ENCODE results near the gene ZNF664.

DNA sequence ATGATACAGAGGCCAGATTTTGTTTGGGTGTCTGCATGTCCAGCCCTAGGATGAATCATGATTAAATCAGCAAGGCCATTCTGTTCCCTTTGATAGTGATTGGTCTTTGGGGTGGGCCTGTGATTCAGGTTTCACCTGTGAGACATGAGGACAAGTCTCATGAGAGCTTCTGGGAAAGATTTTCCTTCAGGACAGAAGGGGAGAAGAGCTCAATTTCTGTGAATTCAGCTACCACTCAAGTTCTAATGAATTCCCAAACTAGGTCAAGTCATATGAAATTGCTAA lies 73.4 kb downstream of the ZNF664 start:
- TF ChIP-seq, protein P1, sequence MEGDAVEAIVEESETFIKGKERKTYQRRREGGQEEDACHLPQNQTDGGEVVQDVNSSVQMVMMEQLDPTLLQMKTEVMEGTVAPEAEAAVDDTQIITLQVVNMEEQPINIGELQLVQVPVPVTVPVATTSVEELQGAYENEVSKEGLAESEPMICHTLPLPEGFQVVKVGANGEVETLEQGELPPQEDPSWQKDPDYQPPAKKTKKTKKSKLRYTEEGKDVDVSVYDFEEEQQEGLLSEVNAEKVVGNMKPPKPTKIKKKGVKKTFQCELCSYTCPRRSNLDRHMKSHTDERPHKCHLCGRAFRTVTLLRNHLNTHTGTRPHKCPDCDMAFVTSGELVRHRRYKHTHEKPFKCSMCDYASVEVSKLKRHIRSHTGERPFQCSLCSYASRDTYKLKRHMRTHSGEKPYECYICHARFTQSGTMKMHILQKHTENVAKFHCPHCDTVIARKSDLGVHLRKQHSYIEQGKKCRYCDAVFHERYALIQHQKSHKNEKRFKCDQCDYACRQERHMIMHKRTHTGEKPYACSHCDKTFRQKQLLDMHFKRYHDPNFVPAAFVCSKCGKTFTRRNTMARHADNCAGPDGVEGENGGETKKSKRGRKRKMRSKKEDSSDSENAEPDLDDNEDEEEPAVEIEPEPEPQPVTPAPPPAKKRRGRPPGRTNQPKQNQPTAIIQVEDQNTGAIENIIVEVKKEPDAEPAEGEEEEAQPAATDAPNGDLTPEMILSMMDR (conservative IDR thresholded peaks at IDR 0.05) = no peak
- TF ChIP-seq EZH2 (IDR thresholded peaks at IDR 0.05; ENCODE audit: low read depth) = no peak
